Measurements from ENCODE around the gene RING1.
A peak's percentile ranks its signal among the peaks of the same experiment; 100 is the strongest.

Gene RING1

GRCh38 chr6:33164665-33165373 is 43.5 kb upstream of the RING1 start:
- DNase-seq (ENCODE audit: low spot score): no peak
- in situ Hi-C loops (cut with MboI; ENCODE audit: low sequenced_read_pairs, unreplicated experiment): no loop called here
- no peak for TF ChIP-seq CTCF (IDR thresholded peaks at IDR 0.05; ENCODE audit: borderline replicate concordance, control extremely low read depth, extremely low read depth, insufficient read depth, missing control alignments)

- no peak for TF ChIP-seq CTCF (IDR thresholded peaks at IDR 0.05; ENCODE audit: borderline replicate concordance, control extremely low read depth, extremely low read depth, insufficient read depth, missing control alignments)
- DNase-seq (ENCODE audit: low spot score): peak; percentile 32
- in situ Hi-C loops (cut with MboI; ENCODE audit: low sequenced_read_pairs, unreplicated experiment): no loop called here
Observed at GRCh38 chr6:33165581-33166258, 42.6 kb upstream of the RING1 start.

GRCh38 chr6:33166363-33166762 is 41.9 kb upstream of the RING1 start:
- DNase-seq (ENCODE audit: low spot score): no peak
- TF ChIP-seq CTCF (IDR thresholded peaks at IDR 0.05; ENCODE audit: borderline replicate concordance, control extremely low read depth, extremely low read depth, insufficient read depth, missing control alignments): no peak
- in situ Hi-C loops (cut with MboI; ENCODE audit: low sequenced_read_pairs, unreplicated experiment): no loop called here

- no peak for TF ChIP-seq CTCF (IDR thresholded peaks at IDR 0.05; ENCODE audit: borderline replicate concordance, control extremely low read depth, extremely low read depth, insufficient read depth, missing control alignments)
- DNase-seq (ENCODE audit: low spot score): no peak
- in situ Hi-C loops (cut with MboI; ENCODE audit: low sequenced_read_pairs, unreplicated experiment): no loop called here
Observed at GRCh38 chr6:33166811-33167210, 41.5 kb upstream of the RING1 start.

GRCh38 chr6:33167374-33168283 is 40.7 kb upstream of the RING1 start:
- in situ Hi-C loops (cut with MboI; ENCODE audit: low sequenced_read_pairs, unreplicated experiment): no loop called here
- no peak for DNase-seq (ENCODE audit: low spot score)
- no peak for TF ChIP-seq CTCF (IDR thresholded peaks at IDR 0.05; ENCODE audit: borderline replicate concordance, control extremely low read depth, extremely low read depth, insufficient read depth, missing control alignments)

- no peak for DNase-seq (ENCODE audit: low spot score)
- in situ Hi-C loops (cut with MboI; ENCODE audit: low sequenced_read_pairs, unreplicated experiment): no loop called here
- no peak for TF ChIP-seq CTCF (IDR thresholded peaks at IDR 0.05; ENCODE audit: borderline replicate concordance, control extremely low read depth, extremely low read depth, insufficient read depth, missing control alignments)
Observed at GRCh38 chr6:33168284-33168601, 40.1 kb upstream of the RING1 start.
